ENCODE measurements around the gene DMGDH. TPM values are rescaled to one million over a fixed set of nuclear protein-coding genes. Genes with fewer than 3 reads are reported as not detected.

DMGDH gene
- total RNA-seq, 8 experiments from 2014 or later, result 1.8 to 10.8 (median 5.1) TPM

DNA sequence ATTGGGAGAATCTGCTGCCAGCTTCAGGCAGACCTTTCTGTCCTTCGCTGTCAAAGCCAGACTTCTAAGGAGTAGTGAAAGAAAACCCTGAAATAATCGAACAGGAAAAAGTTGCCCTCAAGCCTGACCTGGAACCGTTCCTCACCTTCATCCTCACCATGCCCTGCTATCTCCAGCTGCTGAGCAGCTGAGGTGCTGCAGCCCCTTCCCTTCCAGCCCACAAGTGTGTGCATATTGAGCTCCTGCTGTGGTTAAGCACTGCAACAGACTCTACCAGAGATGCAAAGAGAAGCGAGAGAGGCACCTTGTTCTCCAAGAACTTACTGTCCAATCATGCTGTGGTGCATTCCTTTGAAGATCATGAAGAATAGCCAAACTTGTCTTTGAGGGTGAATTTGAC is 19.0 kb upstream of the DMGDH start:
- in situ Hi-C loops (cut with MboI; ENCODE audit: low pct_unique_long_range_greater_than_20kb in 2 of 9, low sequenced_read_pairs in 9 of 9, unreplicated experiment in 9 of 9), result no loop called here
- Histone ChIP-seq H3K4me3 (no peak overlapping the region), H3K27ac (no peak overlapping the region), H3K4me1 (replicated peaks in 1 of 2) (no peaks in the 10 kb centered on the region)
- no peak for ATAC-seq (replicated peaks in 6 of 8)
- 40 to 88% (median 75%) methylated on average over 1 to 4 of the region's 4 CpGs; no CpG with 5 or more reads in 4 of the 10 experiments for WGBS, 10 experiments

DNA sequence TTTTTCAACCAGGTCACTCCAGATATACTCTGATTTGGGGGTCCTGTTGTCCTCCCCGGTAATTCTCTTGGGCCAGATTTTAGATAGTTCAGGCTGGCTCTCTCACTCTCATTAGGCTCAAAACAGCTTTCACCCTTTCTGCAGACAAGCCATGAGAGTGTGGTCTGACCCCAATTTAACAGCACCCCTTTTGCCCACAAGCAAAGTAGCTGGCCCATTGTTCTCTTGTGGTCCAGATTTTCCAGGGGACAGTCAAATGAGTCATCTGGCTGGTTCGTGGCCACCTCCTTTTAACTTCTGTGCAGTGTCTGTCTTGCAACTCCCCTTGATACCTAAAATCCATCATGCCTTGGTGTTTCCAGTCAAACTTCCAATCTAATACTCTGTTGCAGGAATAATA is 16.6 kb upstream of the DMGDH start:
- Histone ChIP-seq H3K4me1 (replicated peaks in 1 of 2) (no peaks in the 10 kb centered on the region), H3K4me3 (no peak overlapping the region), H3K27ac (no peak overlapping the region)
- no peak for ATAC-seq (replicated peaks in 6 of 8)
- in situ Hi-C loops (cut with MboI; ENCODE audit: low pct_unique_long_range_greater_than_20kb in 2 of 9, low sequenced_read_pairs in 9 of 9, unreplicated experiment in 9 of 9), result no loop called here
- 70 to 100% (median 100%) methylated on average over 1 to 2 of the region's 2 CpGs; no CpG with 5 or more reads in 5 of the 10 experiments for WGBS, 10 experiments

DNA sequence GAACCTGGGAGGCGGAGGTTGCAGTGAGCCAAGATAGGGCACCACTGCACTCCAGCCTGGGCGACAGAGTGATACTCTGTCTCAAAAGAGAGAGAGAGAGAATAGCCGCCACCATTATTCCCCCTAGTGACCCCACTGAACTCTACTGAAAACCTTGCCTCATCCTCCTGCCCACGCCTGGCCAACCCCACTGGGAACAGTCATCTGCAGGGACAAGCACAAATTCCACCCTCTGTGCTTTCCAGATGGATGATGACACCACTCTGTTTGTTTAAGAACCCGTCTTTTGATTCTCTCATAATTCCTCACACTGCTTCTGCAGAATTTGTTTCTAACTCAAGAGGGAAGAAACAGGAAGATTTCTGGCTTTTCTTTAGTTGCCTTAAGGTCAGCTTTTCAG is 12.3 kb upstream of the DMGDH start:
- ATAC-seq (replicated peaks in 6 of 8), result no peak

DNA sequence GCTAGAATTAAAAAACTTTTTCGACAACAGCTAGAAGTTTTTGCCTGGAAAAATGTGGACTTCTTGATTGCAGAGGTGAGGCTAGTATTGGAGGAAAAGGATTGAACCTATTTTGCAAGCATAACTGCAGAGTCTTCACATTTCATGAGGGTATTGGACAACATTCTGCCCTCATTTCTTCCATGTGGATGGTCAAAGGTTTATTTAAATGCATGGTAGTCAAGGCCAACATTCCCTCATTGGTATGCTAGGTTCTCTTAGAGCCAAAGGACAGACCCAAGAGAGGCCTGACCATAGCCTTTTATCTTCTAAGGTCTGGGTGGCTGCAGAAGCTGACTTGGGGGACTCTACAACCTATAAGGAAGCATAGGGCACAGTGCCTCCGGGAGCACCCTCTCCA is 11.3 kb upstream of the DMGDH start:
- Histone ChIP-seq H3K4me3 (no peak overlapping the region), H3K27ac (no peak overlapping the region), H3K4me1 (replicated peaks in 1 of 2) (no peaks in the 10 kb centered on the region)
- ATAC-seq (replicated peaks in 6 of 8), result no peak
- 0 to 80% (median 62%) methylated on average over 1 to 2 of the region's 2 CpGs; no CpG with 5 or more reads in 3 of the 10 experiments for WGBS, 10 experiments
- in situ Hi-C loops (cut with MboI; ENCODE audit: low pct_unique_long_range_greater_than_20kb in 2 of 9, low sequenced_read_pairs in 9 of 9, unreplicated experiment in 9 of 9), result no loop called here

More for the DNA sequence above, 12.3 kb upstream of the DMGDH start:
- Histone ChIP-seq H3K4me3 (no peak overlapping the region), H3K27ac (no peak overlapping the region), H3K4me1 (replicated peaks in 1 of 2) (no peaks in the 10 kb centered on the region)
- 43 to 100% (median 70%) methylated on average over 1 to 4 of the region's 5 CpGs; no CpG with 5 or more reads in 1 of the 10 experiments for WGBS, 10 experiments
- in situ Hi-C loops (cut with MboI; ENCODE audit: low pct_unique_long_range_greater_than_20kb in 2 of 9, low sequenced_read_pairs in 9 of 9, unreplicated experiment in 9 of 9), result no loop called here

DNA sequence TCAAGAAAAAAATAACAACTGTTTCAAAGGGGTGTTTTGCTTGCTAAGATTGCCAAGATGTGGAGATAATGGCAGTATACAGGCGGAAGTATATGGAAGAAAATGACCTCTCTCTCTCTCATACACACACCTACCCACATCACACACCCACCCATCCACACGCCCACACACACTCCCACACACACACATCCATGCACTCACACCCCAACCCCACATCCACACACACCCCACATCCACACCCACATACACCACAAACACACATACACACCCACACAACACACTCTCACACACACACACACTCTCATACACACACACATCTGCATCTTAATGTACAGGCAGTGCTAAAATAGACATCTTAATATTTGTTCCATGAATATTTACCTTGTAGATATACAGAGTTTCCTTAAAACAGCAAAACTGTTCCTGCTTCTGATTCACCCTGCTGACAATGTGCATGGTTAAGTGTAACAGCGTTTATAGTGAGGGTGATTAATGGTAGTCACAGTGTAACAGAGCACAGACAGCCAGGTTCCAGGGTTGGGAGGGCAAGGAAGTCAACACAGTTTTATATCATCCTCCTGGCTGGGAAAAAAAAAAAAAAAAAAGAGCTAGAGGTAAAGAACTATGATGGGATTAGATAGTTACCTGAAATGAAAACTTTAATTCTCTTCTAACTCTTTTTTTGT is 8.3 kb upstream of the DMGDH start:
- Histone ChIP-seq H3K4me3 (no peak overlapping the region), H3K4me1 (replicated peaks in 1 of 2) (no peaks in the 10 kb centered on the region), H3K27ac (no peak overlapping the region)
- in situ Hi-C loops (cut with MboI; ENCODE audit: low pct_unique_long_range_greater_than_20kb in 2 of 9, low sequenced_read_pairs in 9 of 9, unreplicated experiment in 9 of 9), result no loop called here
- 0 to 86% (median 42%) methylated on average over 1 to 2 of the region's 3 CpGs; no CpG with 5 or more reads in 4 of the 10 experiments for WGBS, 10 experiments
- peak in 2 of 8 experiments; percentile 28 to 32 for ATAC-seq (replicated peaks in 6 of 8)

DNA sequence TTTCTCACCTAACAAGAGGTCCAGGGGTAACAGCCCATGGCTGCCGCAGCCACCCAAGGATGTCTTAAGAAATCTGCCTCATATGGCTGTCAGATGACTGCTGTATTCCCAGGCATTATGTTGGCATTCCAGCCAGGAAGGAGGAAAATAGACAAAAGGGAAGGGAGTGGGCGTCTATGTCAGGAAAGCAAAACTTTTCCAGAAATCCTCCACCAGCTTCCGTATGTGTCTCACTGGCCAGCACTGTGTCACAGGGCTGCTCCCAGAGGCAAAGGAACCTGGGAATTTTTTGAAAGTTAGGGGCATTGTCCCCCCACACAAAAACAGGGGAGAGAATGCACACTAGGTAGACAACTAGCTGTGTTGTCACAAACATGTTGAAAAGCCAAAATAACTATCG is 7.3 kb upstream of the DMGDH start:
- H3K4me3 ChIP-seq, result no peak overlapping the region
- 14 to 100% (median 83%) methylated on average over 1 to 4 of the region's 4 CpGs; no CpG with 5 or more reads in 1 of the 10 experiments for whole genome bisulfite sequencing, 10 experiments
- no peak for ATAC-seq (replicated peaks in 6 of 8)
- H3K4me1 ChIP-seq (replicated peaks in 1 of 2), result no peaks in the 10 kb centered on the region
- no peak overlapping the region for H3K27ac ChIP-seq
- in situ Hi-C loops (cut with MboI; ENCODE audit: low pct_unique_long_range_greater_than_20kb in 2 of 9, low sequenced_read_pairs in 9 of 9, unreplicated experiment in 9 of 9), result no loop called here

DNA sequence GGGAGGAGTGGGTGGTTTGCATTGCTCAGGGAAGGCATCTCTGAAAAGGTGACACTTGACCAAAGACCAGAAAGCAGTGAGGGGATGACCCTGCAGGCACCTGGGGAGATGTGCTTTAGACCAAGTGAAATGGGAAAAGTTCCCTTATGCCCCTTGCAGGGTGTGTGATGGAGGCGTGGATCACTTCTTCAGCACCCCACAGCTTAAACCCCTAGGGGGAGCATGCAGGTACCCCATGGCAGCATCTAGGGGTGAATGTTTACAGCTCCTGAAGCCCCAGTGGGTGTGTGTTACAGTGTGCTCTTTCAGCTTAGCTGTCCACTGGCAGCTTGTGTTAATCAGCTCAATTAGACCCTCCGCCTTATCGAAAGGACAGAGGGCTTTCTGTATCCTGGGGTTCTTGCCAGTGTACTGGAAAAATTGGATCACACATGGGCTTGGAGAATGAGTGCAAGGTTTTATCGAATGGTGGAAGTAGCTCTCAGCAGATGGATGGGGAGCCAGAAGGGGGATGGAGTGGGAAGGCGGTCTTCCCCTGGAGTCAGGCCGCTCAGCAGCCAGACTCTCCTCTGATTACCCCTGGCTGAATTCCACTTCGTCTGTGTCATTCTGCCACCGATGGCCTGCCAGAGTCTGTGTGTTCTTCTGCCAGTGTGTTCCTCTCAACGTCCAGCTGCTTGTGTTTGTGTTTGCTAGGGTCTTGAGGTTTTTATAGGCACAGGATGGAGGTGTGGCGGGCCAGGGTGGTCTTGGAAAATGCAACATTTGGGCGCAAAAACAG is 6.4 kb upstream of the DMGDH start:
- H3K27ac ChIP-seq, result no peak overlapping the region
- H3K4me3 ChIP-seq, result no peak overlapping the region
- WGBS, 10 experiments, result 14 to 92% (median 68%) methylated on average over 2 to 6 of the region's 11 CpGs; no CpG with 5 or more reads in 2 of the 10 experiments
- no peaks in the 10 kb centered on the region for H3K4me1 ChIP-seq (replicated peaks in 1 of 2)
- in situ Hi-C loops (cut with MboI; ENCODE audit: low pct_unique_long_range_greater_than_20kb in 2 of 9, low sequenced_read_pairs in 9 of 9, unreplicated experiment in 9 of 9), result no loop called here
- no peak for ATAC-seq (replicated peaks in 6 of 8)

DNA sequence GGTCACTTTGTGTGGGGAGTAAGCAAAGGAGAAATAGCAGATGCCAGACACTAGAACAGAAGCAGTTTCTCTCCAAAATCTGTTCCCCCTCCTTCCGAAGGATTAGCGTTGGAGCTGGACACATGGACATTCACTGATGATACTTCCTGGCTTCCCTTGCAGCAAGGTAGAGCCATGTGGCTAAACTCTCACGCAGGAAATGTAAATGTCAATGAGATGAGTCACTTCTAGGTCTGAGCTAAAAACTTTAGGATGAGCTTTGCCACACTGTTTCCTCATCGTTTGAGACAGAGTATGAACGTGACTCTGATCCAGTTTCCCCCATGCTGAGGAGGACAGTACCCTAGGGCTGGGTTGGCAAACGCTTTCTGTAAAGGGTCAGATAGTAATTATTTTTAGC is 5.2 kb upstream of the DMGDH start:
- ATAC-seq (replicated peaks in 6 of 8), result peak in 2 of 8 experiments; percentile 23 to 29
- Histone ChIP-seq H3K4me1 (replicated peaks in 1 of 2) (no peaks in the 10 kb centered on the region), H3K27ac (no peak overlapping the region), H3K4me3 (no peak overlapping the region)
- 0 to 100% (median 85%) methylated on average over 1 to 4 of the region's 6 CpGs; no CpG with 5 or more reads in 4 of the 10 experiments for WGBS, 10 experiments
- in situ Hi-C loops (cut with MboI; ENCODE audit: low pct_unique_long_range_greater_than_20kb in 2 of 9, low sequenced_read_pairs in 9 of 9, unreplicated experiment in 9 of 9), result no loop called here

DNA sequence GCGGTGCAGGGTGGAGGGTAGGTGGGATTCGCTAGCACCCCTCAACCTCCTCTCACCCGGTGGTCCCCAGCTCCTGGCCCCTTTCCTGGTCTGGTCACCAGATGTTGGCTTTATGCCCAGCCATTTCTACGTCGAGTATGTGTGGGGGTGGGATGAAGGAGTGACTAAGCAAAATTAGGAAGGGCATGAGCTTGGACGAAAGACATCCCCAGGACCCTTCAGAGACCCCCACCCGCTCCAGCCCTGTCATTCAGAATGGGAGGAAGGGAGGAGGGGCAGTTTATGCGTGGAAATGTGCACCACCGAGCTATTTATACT is 835 bp upstream of the DMGDH start:
- no peaks in the 10 kb centered on the region for H3K4me1 ChIP-seq (replicated peaks in 1 of 2)
- 10 to 80% (median 76%) methylated on average over 1 to 8 of the region's 9 CpGs; no CpG with 5 or more reads in 3 of the 10 experiments for WGBS, 10 experiments
- H3K27ac ChIP-seq, result no peak overlapping the region
- in situ Hi-C loops (cut with MboI; ENCODE audit: low pct_unique_long_range_greater_than_20kb in 2 of 9, low sequenced_read_pairs in 9 of 9, unreplicated experiment in 9 of 9), result no loop called here
- ATAC-seq (replicated peaks in 6 of 8), result peak in 3 of 8 experiments; percentile 6 to 35 (median 16)
- no peak overlapping the region for H3K4me3 ChIP-seq

DNA sequence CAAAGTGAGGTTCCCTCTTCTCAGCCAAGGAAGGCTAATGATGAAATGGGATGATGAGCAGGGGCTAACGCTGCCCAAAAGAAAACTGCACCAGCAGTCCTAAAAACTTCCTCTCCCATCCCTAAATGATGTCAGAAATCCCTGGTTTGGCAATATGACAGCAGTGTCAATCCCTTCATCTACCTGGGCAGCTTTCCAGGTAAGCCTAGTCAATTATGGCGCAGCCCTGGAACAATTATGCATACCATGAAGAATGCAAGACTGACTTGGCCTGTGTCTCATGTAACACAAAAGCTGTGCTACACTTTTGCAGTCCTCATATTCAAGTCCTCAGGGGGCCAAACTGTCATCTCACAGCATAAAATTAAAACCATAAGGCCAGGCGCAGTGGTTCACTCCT is 7.0 kb downstream of the DMGDH start:
- H3K4me3 ChIP-seq, result no peak overlapping the region
- 50 to 100% (median 94%) methylated on average over 1 to 3 of the region's 3 CpGs; no CpG with 5 or more reads in 4 of the 10 experiments for WGBS, 10 experiments
- no peaks in the 10 kb centered on the region for H3K4me1 ChIP-seq (replicated peaks in 1 of 2)
- no peak for ATAC-seq (replicated peaks in 6 of 8)
- in situ Hi-C loops (cut with MboI; ENCODE audit: low pct_unique_long_range_greater_than_20kb in 2 of 9, low sequenced_read_pairs in 9 of 9, unreplicated experiment in 9 of 9), result no loop called here
- no peak overlapping the region for H3K27ac ChIP-seq

DNA sequence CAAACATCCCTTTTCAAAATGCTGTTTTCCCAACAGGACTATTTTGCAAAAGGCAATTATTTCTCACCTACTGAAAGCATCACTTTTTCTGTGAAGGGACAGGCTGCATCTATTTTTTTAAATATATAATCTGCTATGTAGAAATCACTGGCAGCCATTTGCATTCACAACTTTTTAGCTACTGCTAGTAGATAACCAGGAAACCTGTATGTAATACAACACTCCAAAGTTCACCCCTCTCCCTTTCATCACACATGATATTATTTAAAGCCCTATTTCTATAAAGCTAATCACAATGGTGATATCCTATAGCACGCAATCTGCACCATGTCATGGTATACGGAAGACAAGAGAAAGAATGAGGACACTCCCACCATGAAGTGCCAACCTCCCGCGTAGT is 9.8 kb downstream of the DMGDH start:
- no peaks in the 10 kb centered on the region for H3K4me1 ChIP-seq (replicated peaks in 1 of 2)
- in situ Hi-C loops (cut with MboI; ENCODE audit: low pct_unique_long_range_greater_than_20kb in 2 of 9, low sequenced_read_pairs in 9 of 9, unreplicated experiment in 9 of 9), result no loop called here
- no peak overlapping the region for H3K4me3 ChIP-seq
- no peak for ATAC-seq (replicated peaks in 6 of 8)
- WGBS, 10 experiments, result 31 to 100% (median 93%) methylated on average over 1 to 4 of the region's 4 CpGs; no CpG with 5 or more reads in 1 of the 10 experiments
- no peak overlapping the region for H3K27ac ChIP-seq

DNA sequence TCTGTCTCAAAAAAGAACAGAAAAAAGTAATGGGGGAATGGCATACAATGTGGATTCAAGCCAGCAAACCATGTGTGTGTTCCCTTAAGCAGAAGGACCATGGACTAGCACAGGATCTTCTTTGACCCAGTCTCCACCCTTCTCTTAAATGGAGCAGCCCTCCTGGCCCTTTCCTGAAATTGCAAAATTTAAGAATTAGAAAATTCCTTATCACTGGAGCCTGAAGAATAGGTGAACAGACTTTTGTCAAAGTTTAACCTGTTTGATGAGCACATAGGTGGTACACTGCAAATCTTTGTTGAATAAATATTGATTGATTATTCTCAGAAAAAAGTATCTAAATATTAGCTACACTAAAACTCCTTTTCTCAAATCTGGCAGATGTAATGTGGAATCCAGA is 12.6 kb downstream of the DMGDH start:
- in situ Hi-C loops (cut with MboI; ENCODE audit: low pct_unique_long_range_greater_than_20kb in 2 of 9, low sequenced_read_pairs in 9 of 9, unreplicated experiment in 9 of 9), result no loop called here
- no peak for ATAC-seq (replicated peaks in 6 of 8)
- Histone ChIP-seq H3K4me3 (no peak overlapping the region), H3K27ac (no peak overlapping the region), H3K4me1 (replicated peaks in 1 of 2) (no peaks in the 10 kb centered on the region)

DNA sequence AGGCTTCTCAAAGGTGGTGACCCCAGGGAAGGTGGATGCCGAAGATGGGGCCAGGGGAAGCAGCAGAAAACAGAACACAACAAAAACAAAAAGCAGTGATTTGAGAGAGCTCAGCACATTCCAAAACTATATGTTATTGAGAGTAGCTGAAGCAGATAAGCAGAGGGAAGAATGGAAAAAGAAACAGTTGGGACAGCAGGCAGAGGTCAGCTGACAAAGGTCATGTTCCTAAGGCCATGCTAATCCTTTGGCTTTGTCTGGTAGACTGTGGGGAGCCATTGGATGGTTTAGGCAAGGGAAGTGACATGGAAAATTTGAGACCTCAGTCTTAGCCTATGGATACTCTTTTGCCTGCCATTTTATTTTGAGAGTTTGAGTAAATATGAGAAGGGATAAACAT is 14.5 kb downstream of the DMGDH start:
- H3K4me3 ChIP-seq, result no peak overlapping the region
- 29 to 80% (median 55%) methylated on average over 1 of the region's 1 CpG; no CpG with 5 or more reads in 2 of the 10 experiments for WGBS, 10 experiments
- no peak for ATAC-seq (replicated peaks in 6 of 8)
- no peak overlapping the region for H3K27ac ChIP-seq
- no peaks in the 10 kb centered on the region for H3K4me1 ChIP-seq (replicated peaks in 1 of 2)
- in situ Hi-C loops (cut with MboI; ENCODE audit: low pct_unique_long_range_greater_than_20kb in 2 of 9, low sequenced_read_pairs in 9 of 9, unreplicated experiment in 9 of 9), result no loop called here
